ENCODE results near the gene SH2D1A.
"Not testable (repeated sequence)": the region's sequence is repeated elsewhere in the genome, so short reads cannot be mapped to it uniquely, and the experiment has no call there.

The SH2D1A gene

DNA sequence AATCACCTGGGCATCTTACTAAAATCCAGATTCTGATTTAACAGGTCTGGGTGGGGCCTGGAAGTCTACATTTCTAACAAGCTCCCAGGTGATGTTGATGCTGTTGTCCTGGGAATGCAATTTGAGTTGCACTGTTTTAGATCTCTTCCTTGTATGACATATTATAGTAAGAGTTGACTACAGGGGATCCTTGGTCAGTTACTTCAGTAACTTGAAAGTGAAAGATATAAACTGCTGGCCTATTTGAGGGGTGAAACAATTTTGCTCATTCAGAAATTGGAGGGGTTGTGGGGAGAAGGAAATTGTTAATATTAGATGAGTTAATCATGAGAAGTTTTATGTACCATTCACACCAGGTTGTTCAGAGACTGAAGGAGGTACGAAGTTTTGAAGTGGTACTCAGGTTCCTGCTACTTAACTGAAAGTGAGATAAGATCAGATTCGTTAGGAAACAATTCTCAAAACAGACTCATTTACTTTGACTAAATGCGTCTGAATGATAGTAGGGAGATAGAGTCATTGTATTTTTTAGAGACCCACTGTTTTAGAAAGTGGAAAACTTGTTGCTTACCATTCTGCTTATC, 12.5 kb downstream of the SH2D1A start:
- DNase-seq = peak; percentile 62

DNA sequence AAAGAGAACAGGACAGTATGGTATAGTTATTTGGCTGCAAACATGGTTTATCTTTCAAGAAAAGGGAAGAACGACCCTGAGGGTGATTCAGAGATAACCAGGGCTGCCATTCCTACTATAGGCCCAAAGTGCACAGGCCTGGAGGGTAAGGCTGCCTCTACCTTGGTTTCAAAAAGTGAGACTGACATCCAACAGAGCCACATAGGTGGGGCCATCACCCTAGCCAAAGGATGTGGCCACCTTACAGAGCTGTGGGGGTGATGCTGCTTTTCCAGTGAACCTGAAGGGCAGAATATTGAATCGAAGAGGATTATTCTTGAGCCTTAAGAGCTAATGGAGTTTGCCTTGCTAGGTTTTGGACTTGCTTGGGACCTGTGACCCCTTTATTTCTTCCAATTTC, 15.7 kb downstream of the SH2D1A start:
- DNase-seq = no peak

DNA sequence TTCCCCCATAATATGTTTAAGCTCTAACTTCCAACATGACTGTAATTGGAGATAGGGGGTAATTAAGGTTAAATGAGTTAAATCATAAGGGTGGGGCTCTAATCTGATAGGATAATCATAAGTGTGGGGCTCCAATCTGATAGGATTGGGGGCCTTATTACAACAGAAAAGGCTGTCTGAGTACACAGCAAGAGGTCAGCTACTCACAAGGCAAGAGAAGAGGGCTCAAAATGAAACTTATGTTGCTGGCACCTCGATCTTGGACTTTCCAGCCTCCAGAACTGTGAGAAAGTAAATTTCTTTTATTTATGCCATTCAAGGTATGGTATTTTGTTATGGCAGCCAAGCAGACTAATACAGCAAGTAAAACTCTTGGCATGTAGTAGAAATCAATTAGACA, 16.4 kb downstream of the SH2D1A start:
- DNase-seq = no peak

DNA sequence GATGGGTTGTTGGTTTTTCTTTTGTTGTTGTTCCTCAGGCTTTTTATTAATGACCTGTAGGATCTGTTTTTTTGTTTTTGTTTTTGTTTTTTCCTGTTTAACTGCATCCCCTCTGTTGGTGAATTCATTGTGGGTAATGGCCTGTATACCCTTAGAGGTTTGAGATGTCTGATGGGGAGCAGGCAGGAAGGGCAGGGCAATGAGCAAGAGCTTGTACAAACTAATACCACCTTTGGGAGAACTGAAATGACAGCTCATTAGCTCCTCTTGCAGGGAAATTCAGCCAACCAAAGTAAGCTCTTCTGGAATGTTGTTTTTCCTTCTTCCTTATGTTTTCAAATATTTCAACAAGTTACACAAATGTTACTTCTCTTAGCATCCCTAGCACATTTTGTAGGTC, 23.4 kb downstream of the SH2D1A start:
- no peak for DNase-seq

GRCh38 chrX:124373348-124373747, 27.0 kb downstream of the SH2D1A start:
- no peak for DNase-seq

DNA sequence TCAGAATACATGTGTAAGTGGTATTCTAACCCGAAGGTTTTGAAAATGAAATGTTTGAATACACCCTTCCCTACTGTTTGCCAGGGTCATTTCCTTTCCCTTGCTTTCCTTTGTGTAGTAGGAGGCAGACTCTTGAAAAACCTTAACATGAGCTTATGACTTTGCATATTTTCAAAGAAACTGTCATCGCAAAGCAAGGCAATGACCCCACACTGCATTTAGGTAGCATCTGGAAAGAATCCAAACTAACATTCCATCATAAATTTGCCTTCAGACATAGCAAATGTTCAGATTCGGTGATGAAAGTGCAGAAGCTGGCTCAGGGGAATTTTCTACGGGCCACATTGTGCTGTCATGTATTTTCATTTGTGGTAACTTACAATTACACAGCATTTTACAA, 32.3 kb downstream of the SH2D1A start:
- no peak for DNase-seq

GRCh38 chrX:124383354-124383753, 37.0 kb downstream of the SH2D1A start:
- DNase-seq = no peak

DNA sequence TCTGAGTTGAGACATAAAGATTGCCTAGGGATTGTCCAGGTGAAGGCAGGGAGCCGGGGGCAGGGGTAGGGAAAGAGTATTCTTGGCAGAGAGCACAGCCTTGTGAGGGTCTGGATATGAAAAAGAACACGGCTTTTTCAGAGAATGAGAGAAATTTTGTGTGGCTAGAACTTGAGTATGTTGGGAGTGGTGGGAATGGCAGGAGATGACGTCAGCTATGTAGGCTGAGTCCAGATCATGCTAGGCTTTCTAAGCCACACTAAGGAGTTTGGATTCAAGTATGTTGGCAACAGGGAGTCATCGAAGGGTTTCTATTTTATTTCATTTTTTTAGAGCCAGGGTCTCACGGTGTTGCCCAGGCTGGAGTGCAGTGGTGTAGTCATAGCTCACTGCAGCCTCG, 40.0 kb downstream of the SH2D1A start:
- no peak for DNase-seq

- peak; percentile 73 for DNase-seq
These were observed 42.2 kb downstream of the SH2D1A start for GRCh38 chrX:124388562-124388961.

DNA sequence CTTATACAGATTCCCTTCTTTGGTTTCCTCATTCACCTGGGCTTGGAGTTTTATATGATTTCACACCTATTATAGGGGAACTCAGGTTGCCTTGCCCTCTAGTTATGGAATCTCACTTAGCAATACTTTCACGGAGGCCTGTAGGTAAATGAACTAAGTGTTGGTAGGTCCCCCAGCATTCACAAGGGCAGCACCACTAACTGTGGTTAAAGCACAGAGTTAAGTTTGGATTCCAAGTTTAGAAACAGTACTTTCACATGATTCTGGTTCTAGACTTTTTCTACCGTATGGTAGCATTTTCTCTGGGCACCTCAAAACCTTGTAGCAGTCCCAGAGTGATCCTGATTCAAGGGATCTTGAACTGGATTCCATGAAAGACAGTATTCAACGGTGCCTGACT, 46.4 kb downstream of the SH2D1A start:
- no peak for DNase-seq

GRCh38 chrX:124393238-124393637, 46.9 kb downstream of the SH2D1A start:
- peak; percentile 32 for DNase-seq

DNA sequence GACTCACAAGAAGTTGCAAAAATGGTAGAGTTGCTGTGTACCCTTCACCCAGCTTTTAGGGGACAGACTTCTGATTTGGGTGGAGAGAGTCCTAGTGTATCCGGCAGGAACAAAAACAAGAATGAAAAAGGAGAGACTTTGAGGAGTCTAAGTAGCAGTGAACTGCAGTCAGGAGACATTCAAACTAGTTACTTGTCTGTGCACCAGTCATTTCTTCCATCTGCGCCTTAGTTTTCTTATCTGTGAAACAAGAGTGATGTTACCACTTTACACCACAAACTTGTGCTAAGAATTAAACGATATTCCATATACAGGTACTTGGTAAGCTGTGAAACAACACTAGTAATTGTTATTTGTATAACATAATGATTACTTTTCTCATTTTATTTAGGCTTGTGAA, 47.3 kb downstream of the SH2D1A start:
- peak; percentile 21 for DNase-seq

DNA sequence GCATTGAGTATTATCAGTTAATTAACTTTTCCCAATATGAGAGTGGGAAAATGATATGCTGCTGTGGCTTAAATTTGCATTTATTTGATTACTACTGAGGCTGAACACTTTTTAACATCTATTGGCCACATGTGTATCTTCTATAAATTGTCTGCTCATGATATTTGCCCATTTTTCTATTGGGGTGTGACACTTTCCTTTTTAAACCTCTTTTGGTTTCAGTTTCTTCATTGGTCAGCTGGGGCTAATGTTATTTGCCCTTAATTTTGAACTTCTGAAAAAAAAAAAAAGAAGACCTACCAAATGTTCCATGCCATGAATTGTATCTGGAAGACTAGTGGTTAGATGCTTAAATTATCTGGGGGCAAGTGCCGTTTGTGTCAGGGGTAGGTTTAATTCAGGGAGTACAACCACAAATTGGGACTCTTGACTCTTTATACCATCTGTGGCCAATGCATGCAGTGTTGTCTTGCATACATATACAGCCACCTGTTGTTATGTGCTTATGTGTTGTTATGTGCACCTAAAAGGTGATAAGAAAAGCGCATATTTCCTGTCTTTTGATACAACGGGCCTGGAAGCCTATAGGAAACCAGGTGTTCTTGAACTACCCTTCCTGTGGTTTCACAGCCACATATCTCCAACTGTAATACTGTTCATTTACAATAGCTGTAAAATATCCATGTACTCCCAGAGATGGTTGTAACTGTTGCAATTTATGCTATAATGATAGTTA, 49.0 kb downstream of the SH2D1A start:
- DNase-seq = no peak

GRCh38 chrX:124401696-124402095, 55.3 kb downstream of the SH2D1A start:
- no peak for DNase-seq

DNA sequence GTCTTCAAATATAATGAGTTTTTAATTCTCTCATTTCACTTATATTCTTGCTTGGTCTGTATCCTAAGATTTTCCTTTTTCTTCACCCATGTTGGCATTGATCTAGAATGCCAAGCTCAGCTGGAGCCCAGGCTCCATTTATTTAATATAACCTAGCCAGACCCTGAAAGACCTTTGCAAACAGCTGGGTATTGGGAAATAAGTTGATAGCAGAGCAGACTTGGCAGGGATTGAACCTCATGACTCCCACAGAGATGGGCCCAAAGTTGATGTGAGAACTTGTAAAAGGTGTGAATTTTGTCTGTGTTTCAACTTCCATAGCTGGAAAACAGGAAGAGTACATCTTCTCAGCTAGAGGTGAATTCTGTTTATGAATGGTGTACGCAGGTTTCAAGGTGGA, 59.5 kb downstream of the SH2D1A start:
- DNase-seq = no peak

DNA sequence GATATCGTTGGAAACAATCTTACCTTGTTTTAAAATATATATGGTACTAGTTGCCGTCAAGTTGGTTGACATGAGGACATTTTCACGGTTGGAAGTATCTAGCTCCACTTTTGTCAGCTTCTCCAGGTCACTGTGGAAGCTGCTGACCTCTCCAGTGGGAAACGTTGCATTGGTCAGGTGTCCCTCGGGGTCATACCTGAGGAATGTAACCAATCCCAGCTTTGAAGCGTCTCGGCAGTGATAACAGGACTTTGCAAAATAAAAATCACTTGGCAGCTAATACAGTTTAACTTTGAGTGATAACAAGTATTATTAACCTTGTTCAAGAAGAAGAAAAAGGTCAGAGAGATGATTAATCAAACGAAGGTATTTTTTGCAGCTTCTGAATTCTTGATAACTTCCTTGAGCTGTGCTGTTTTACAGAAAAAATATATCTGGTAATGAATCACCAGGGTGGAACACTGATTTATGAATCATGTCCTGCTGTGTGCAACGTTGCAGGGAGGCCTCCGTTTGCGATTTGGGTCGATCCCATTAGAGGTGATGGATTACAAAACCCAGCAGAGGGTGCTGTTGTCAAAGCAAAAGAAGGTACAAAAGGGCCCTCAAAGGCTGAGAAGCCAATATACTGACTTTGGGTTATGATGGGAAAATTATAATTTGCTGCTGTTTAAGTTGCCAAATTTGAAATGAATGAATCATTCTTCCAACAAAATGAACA, 60.1 kb downstream of the SH2D1A start:
- DNase-seq = peak; percentile 84

DNA sequence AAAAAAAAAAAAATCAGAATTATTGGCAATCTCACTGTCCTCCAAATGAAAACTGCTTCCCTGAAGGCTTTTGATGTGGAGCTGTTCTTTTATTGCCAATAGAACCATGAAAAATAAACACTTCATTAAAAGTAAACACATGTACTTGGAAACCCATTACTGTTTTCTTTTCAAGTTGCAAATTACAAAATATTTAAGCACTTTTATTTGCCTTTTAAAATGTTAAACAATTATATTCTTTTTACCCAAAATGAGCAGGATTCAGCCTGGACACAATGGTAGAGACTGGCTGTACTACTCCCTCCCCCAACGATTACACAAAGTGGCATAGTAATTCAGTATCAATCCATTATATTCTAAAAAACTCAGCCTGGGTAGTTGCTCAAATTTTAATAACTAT, 60.9 kb downstream of the SH2D1A start:
- no peak for DNase-seq

GRCh38 chrX:124408380-124408779, 62.0 kb downstream of the SH2D1A start:
- not testable (repeated sequence) for DNase-seq

DNA sequence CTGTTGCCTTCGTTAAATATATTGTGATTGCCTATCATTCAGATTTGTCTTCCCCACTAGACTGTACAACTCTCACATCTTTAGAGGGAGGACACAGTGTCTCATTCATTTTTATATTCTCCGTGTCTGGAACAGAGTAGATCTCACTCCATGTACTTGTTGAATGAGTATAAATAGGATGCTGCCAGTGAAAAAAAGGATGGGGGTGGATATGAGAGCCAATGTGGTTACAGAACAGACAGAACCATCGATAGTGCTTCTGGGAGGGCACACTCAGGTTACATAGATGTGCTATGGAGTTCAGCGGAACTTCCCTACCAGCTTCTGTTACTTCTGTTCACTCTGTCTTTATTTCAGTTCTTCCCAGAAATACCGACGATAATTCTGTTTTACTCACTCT, 66.9 kb downstream of the SH2D1A start:
- DNase-seq = no peak

DNA sequence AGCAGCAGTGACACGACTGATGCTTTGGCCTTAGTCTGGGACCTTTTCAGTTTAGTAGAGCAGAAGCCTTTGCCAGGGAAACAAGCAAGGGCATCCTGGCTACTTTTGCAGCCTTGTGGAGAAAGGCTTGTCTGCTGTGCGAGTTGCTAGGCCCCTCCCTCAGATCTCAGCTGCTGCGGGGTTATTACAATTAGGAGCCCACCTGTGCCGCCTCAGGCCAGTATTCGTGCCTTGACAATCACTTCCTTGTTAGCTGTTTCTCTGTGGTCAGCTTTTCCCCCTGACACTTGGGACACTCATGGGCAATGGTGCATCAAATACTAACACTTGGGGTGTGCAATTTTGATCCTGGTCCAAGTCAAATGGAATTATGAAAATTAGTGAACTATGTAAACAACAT, 67.9 kb downstream of the SH2D1A start:
- DNase-seq = no peak

- DNase-seq = no peak
These were observed 68.9 kb downstream of the SH2D1A start for GRCh38 chrX:124415115-124415800.

- no peak for DNase-seq
These were observed 75.7 kb downstream of the SH2D1A start for GRCh38 chrX:124421898-124422655.

All from activated CD4-positive, alpha-beta T cell treated with anti-CD3 and anti-CD28 coated beads, Interleukin-2, amount 50 U/mL, for 16 hours (primary cell).